Renal pelvis (tissue), 4 donors: ENCODE data around the gene JOSD2. TPM values are rescaled to one million over a fixed set of nuclear protein-coding genes. Genes with fewer than 3 reads are reported as not detected.

ENCODE experiments used
- DNase-seq: peaks from one replicate; pipeline ENCODE4 v3.0.0-alpha.2; 2013
- polyA plus RNA-seq, 3 donors: library from polyadenylated mRNA; unstranded; fragments of 120-200 nt; gene quantifications; one replicate each; pipeline ENCODE4 v1.2.1, GENCODE V29; 2013; ENCODE audit not compliant: insufficient read length in 3 of 3

JOSD2 gene
- polyA plus RNA-seq, 3 donors: 12.9 to 15.1 (median 14.1) TPM

DNA sequence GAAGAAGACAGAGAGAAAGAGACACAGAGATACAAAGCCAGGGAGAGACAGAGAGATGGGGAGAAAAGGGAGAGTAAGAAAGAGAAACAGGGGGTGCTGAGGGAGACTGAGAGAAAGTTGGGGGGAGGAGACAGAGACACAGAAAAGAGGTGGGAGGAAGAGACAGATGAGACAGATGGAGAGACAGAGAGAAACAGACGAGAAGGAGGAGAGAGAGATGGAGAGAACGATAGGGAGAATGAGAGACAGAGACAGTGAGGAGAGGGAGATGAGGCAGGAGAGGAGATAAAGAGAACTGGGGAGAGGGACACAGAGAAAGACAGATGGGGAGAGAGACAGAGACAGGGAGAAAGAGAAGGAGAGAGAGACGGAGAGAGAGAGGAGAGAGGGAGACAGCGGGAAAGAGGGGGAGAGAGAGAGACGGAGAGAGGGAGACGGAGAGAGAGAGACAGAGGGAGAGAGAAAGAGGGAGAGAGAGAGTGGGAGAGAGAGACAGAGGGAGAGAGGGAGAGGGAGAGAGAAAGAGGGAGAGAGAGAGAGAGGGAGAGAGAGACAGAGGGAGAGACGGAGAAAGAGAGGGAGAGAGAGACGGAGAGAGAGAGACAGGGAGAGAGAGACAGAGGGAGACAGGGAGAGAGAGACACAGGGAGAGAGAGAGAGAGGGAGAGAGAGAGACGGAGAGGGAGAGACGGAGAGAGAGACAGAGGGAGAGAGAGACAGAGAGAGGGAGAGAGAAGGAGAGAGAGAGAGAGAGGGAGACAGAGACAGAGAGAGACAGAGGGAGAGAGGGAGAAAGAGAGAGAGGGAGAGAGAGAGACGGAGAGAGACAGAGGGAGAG, 12.6 kb downstream of the JOSD2 start:
- no peak for DNase-seq

DNA sequence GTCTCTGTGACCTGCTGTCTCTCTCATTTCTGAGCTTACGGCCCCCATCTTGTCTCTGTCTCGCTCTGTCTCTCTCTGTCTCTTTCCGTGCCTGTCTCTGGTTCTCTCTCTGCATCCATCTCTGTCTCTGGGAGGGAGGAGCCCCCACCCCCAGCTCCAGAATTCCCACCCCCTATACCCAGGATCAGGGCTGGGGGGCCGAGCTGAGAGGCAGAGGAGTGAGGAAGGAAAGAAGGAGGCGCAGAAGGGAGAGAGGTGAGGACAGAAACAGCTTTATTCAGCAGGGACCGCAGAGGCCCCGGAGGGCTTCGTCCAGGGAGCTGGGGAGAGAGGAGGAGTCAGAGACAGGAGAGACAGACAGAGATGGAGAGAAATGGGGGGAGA, 14.0 kb downstream of the JOSD2 start:
- no peak for DNase-seq

- DNase-seq: no peak
These were observed 14.6 kb downstream of the JOSD2 start for GRCh38 chr19:50496189-50497021.

DNA sequence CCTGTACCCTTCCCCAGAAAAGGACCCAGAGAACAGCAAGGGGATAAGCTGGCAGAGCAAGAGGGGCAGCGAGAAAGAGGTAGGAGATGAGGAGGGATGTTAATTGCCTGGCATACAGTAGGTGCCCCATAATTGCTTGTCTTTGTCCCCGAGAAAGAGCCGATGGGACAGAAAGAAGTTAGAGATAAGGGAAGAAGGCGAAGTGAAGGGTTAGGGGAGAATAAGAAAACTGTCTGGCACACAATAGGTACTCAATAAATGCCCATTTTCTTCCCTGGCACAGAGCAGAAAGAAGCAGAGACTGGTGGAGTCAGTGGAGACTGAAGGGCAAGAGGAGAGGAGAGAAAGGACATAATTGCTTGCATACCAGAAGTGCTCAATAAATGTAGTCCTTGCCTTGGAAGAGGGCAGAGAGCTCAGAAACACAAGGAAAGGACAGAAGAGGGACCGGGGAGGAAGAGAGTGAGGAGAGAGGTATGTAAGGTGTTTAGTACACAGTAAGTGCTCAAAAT, 15.9 kb downstream of the JOSD2 start:
- no peak for DNase-seq

GRCh38 chr19:50494186-50495019, 16.6 kb downstream of the JOSD2 start:
- no peak for DNase-seq

DNA sequence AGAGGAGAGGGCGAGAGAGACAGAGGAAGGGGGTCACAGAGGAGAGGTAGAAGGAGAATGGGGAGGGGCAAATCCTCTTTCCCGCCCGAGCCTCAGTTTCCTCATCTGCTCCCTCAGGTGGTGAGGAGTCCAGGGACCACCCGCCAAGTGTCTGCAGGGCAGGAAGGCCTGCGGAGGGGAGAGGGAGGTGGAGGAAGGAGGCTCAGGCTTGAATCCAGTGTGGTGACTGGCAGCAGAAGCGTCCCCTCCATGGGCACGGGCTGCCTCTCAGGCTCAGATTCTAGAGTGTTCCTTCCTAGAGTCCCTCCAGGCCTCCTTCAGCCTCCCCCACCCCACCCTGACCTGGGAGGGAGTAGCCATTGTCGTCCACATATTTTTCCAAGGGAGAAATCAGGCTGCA, 17.8 kb downstream of the JOSD2 start:
- no peak for DNase-seq

DNA sequence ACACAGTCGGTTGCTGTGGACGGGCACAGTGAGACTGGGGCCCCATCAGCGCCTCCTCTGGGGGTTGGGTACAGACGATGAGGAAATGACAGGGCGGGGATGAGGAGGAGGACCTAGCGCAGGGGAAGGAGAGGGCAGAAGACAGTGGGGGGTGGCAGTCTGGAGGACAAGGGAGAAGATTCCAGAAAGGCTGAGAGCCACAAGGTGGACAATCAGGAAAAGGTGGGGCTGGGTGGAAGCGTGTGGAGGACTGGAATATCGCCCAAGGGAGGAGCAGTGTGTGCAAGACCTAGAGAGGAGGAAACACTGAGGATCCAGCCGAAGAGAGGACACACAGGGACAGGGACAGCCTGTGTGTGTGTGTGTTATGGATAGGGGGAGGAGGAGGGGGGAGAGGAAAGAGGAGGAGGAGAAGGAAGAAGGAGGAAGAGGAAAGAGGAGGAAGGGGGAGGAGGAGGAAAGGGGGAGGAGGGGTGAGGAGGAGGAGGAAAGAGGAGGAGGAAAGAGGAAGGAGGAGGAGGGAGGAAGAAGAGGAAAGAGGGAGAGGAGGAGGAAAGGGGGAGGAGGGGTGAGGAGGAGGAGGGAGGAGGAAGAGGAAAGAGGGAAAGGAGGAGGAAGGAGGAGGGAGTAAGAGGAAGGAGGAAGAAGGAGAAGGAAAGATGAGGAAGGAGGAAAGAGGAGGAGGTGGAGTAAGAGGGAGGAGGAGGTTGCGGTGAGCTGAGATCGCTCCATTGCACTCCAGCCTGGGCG, 18.5 kb downstream of the JOSD2 start:
- no peak for DNase-seq

GRCh38 chr19:50490991-50491472, 20.0 kb downstream of the JOSD2 start:
- DNase-seq: no peak

GRCh38 chr19:50490411-50490811, 20.6 kb downstream of the JOSD2 start:
- DNase-seq: no peak

- DNase-seq: no peak
These were observed 21.5 kb downstream of the JOSD2 start for GRCh38 chr19:50489461-50490011.

DNA sequence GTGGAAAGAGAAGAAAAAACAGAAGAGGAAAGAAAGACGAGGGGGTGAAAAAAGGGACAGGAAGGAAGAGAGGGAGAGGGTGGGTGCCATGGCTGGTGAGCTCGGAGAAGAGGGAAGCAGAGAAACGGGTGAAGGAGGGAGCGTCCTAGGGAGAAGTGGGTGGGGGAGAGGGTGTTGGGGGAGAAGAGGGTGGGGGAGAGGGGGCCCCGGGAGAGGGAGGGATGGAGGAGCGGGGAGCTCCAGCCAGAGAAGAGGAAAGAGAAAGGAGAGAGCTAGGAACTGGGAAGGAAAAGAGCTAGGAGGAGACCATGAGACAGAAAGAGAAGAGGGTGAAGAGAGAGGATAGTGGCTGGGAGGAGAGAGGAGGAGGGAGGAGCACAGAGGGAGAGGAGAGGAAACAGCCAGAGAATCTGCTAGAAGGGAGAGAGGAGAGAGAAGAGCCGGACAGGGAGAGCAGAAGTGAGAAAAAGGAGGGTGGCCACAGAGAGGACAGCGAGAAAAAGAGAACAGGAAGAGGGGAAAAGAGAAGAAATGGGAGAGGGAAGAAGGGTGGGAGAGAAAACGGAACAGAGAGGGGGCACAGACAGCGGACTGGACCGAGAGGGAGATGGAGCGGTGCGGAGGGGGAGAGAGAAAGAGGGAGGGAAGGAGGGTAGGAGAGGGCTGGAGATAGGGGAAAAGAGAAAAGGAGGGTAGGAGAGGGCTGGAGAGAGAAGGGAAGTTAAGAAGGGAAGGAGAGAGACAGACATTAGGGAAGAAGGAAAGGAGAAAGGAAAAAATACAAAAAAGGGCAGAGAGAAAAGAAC, 22.4 kb downstream of the JOSD2 start:
- DNase-seq: no peak

- no peak for DNase-seq
These were observed 24.0 kb downstream of the JOSD2 start for GRCh38 chr19:50486823-50487515.

- DNase-seq: no peak
These were observed 25.6 kb downstream of the JOSD2 start for GRCh38 chr19:50485284-50485955.

GRCh38 chr19:50482916-50483315, 28.1 kb downstream of the JOSD2 start:
- DNase-seq: no peak

DNA sequence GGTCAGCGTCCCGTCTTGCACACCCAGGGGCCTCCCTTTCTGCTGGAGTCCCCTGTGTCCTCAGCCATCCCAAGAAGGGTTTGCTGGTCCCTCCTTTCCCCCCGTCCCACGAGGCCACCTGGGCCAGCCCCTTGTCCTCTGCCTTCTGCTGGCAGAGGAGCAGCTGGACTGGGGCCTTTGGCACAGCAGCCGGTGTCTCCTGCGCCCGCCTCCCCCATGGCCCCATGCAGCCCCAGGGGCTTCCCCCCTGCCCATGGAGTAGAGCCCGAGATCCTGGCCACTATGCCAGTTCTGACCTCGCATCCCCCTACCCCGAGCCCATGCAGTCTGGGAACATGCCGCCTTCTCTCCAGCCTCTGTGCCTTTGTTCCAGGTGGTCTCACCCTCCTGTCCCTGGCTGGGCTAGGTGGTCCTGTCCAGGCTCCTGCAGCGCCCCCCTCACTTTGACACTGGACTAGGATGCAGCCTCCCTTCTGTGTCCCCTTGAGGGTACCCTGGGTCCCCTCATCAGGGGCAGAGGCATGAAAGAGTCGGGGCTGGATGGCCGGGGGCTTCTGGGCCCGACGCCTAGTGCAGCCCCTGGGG, 28.6 kb downstream of the JOSD2 start:
- DNase-seq: no peak

DNA sequence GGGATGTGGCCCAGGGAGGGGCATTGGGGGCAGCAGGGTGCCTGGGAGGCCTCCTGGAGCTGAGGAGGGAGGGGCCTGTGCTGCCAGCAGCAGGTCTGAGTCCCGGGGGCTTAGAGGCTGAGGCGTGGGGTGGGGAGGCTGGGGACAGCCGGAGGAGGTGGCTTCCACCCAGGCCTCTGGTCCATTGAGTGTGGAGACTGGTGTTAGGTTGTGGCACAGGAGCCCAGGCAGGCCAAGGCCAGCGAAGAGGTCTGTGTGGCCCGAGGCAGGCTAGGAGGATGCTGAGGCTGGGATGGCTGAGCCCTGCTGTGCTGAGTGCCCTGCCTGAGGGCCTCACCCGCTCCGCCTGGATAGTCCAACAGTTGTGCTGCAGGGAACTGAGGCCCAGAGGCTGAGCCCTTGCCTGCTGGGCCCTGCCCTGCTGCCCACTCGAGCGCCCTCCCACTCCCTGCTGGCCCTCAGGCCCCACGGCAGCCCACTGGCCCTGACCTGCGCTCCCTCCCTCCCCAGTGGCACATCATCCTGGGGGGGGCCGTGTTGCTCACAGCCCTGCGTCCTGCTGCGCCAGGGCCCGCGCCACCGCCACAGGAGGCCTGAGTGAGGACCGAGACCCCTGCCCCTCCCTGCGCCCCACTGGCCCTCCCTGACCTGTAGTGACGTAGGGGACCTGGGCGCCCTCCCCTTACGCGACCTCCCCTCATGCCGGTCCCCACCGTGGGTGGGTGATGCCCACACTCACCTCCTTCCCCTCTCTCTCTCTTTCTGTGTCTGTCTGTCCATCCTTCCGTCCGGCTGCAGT, 29.4 kb downstream of the JOSD2 start:
- no peak for DNase-seq
